ENCODE data around the gene SLC25A6.
"Not testable (repeated sequence)": the region's sequence is repeated elsewhere in the genome, so short reads cannot be mapped to it uniquely, and the experiment has no call there.

The SLC25A6 gene

GRCh38 chrX:1421433-1422134, 29.7 kb upstream of the SLC25A6 start:
- Histone ChIP-seq H3K4me1 (ENCODE audit: control insufficient read depth, insufficient read depth, low read length) (no peaks in the 10 kb centered on the region), H3K9ac (ENCODE audit: low read length) (no peak overlapping the region), H3K9me3 (ENCODE audit: control insufficient read depth, low read length) (no peaks in the 10 kb centered on the region), H3K27me3 (ENCODE audit: control insufficient read depth, insufficient read depth, low read length) (no peaks in the 10 kb centered on the region), H3K4me3 (ENCODE audit: low read length) (no peak overlapping the region), H3K36me3 (ENCODE audit: control insufficient read depth, insufficient read depth, low read length) (peaks cover 10% of the 10 kb centered on the region)

GRCh38 chrX:1420371-1420770, 28.5 kb upstream of the SLC25A6 start:
- no peaks in the 10 kb centered on the region for H3K27me3 ChIP-seq (ENCODE audit: control insufficient read depth, insufficient read depth, low read length)
- no peaks in the 10 kb centered on the region for H3K4me1 ChIP-seq (ENCODE audit: control insufficient read depth, insufficient read depth, low read length)
- no peaks in the 10 kb centered on the region for H3K9me3 ChIP-seq (ENCODE audit: control insufficient read depth, low read length)
- peaks cover 8% of the 10 kb centered on the region for H3K36me3 ChIP-seq (ENCODE audit: control insufficient read depth, insufficient read depth, low read length)
- no peak overlapping the region for H3K9ac ChIP-seq (ENCODE audit: low read length)
- no peak overlapping the region for H3K4me3 ChIP-seq (ENCODE audit: low read length)

- H3K9me3 ChIP-seq (ENCODE audit: control insufficient read depth, low read length), result no peaks in the 10 kb centered on the region
- peaks cover 6% of the 10 kb centered on the region for H3K36me3 ChIP-seq (ENCODE audit: control insufficient read depth, insufficient read depth, low read length)
- no peak overlapping the region for H3K9ac ChIP-seq (ENCODE audit: low read length)
- no peak overlapping the region for H3K4me3 ChIP-seq (ENCODE audit: low read length)
- H3K4me1 ChIP-seq (ENCODE audit: control insufficient read depth, insufficient read depth, low read length), result no peaks in the 10 kb centered on the region
- no peaks in the 10 kb centered on the region for H3K27me3 ChIP-seq (ENCODE audit: control insufficient read depth, insufficient read depth, low read length)
Observed at GRCh38 chrX:1419545-1420355, 27.8 kb upstream of the SLC25A6 start.

- H3K9ac ChIP-seq (ENCODE audit: low read length), result no peak overlapping the region
- H3K4me3 ChIP-seq (ENCODE audit: low read length), result no peak overlapping the region
- no peaks in the 10 kb centered on the region for H3K4me1 ChIP-seq (ENCODE audit: control insufficient read depth, insufficient read depth, low read length)
- no peaks in the 10 kb centered on the region for H3K27me3 ChIP-seq (ENCODE audit: control insufficient read depth, insufficient read depth, low read length)
- H3K9me3 ChIP-seq (ENCODE audit: control insufficient read depth, low read length), result no peaks in the 10 kb centered on the region
- peaks cover 6% of the 10 kb centered on the region for H3K36me3 ChIP-seq (ENCODE audit: control insufficient read depth, insufficient read depth, low read length)
Observed at GRCh38 chrX:1418901-1419544, 27.1 kb upstream of the SLC25A6 start.

- H3K4me3 ChIP-seq (ENCODE audit: low read length), result no peak overlapping the region
- no peaks in the 10 kb centered on the region for H3K9me3 ChIP-seq (ENCODE audit: control insufficient read depth, low read length)
- no peaks in the 10 kb centered on the region for H3K4me1 ChIP-seq (ENCODE audit: control insufficient read depth, insufficient read depth, low read length)
- no peaks in the 10 kb centered on the region for H3K27me3 ChIP-seq (ENCODE audit: control insufficient read depth, insufficient read depth, low read length)
- peaks cover 6% of the 10 kb centered on the region for H3K36me3 ChIP-seq (ENCODE audit: control insufficient read depth, insufficient read depth, low read length)
- H3K9ac ChIP-seq (ENCODE audit: low read length), result no peak overlapping the region
Observed at GRCh38 chrX:1417921-1418771, 26.2 kb upstream of the SLC25A6 start.

- Histone ChIP-seq H3K36me3 (ENCODE audit: control insufficient read depth, insufficient read depth, low read length) (peaks cover 6% of the 10 kb centered on the region), H3K4me3 (ENCODE audit: low read length) (no peak overlapping the region), H3K4me1 (ENCODE audit: control insufficient read depth, insufficient read depth, low read length) (no peaks in the 10 kb centered on the region), H3K27me3 (ENCODE audit: control insufficient read depth, insufficient read depth, low read length) (no peaks in the 10 kb centered on the region), H3K9me3 (ENCODE audit: control insufficient read depth, low read length) (no peaks in the 10 kb centered on the region), H3K9ac (ENCODE audit: low read length) (no peak overlapping the region)
Observed at GRCh38 chrX:1416965-1417760, 25.2 kb upstream of the SLC25A6 start.

- Histone ChIP-seq H3K27me3 (ENCODE audit: control insufficient read depth, insufficient read depth, low read length) (no peaks in the 10 kb centered on the region), H3K4me3 (ENCODE audit: low read length) (no peak overlapping the region), H3K4me1 (ENCODE audit: control insufficient read depth, insufficient read depth, low read length) (no peaks in the 10 kb centered on the region), H3K36me3 (ENCODE audit: control insufficient read depth, insufficient read depth, low read length) (peaks cover 6% of the 10 kb centered on the region), H3K9ac (ENCODE audit: low read length) (no peak overlapping the region), H3K9me3 (ENCODE audit: control insufficient read depth, low read length) (no peaks in the 10 kb centered on the region)
Observed at GRCh38 chrX:1416327-1416784, 24.4 kb upstream of the SLC25A6 start.

- no peaks in the 10 kb centered on the region for H3K36me3 ChIP-seq (ENCODE audit: control insufficient read depth, insufficient read depth, low read length)
- H3K27me3 ChIP-seq (ENCODE audit: control insufficient read depth, insufficient read depth, low read length), result no peaks in the 10 kb centered on the region
- no peaks in the 10 kb centered on the region for H3K4me1 ChIP-seq (ENCODE audit: control insufficient read depth, insufficient read depth, low read length)
- H3K9me3 ChIP-seq (ENCODE audit: control insufficient read depth, low read length), result no peaks in the 10 kb centered on the region
- H3K9ac ChIP-seq (ENCODE audit: low read length), result no peak overlapping the region
- no peak overlapping the region for H3K4me3 ChIP-seq (ENCODE audit: low read length)
Observed at GRCh38 chrX:1412551-1413161, 20.7 kb upstream of the SLC25A6 start.

- Histone ChIP-seq H3K9ac (ENCODE audit: low read length) (no peak overlapping the region), H3K27me3 (ENCODE audit: control insufficient read depth, insufficient read depth, low read length) (no peaks in the 10 kb centered on the region), H3K4me1 (ENCODE audit: control insufficient read depth, insufficient read depth, low read length) (no peaks in the 10 kb centered on the region)
Observed at GRCh38 chrX:1411326-1411725, 19.4 kb upstream of the SLC25A6 start.

GRCh38 chrX:1407035-1407434, 15.1 kb upstream of the SLC25A6 start:
- no peaks in the 10 kb centered on the region for H3K27me3 ChIP-seq (ENCODE audit: control insufficient read depth, insufficient read depth, low read length)
- H3K9ac ChIP-seq (ENCODE audit: low read length), result no peak overlapping the region
- H3K4me3 ChIP-seq (ENCODE audit: low read length), result no peak overlapping the region
- no peaks in the 10 kb centered on the region for H3K9me3 ChIP-seq (ENCODE audit: control insufficient read depth, low read length)
- no peaks in the 10 kb centered on the region for H3K4me1 ChIP-seq (ENCODE audit: control insufficient read depth, insufficient read depth, low read length)
- peaks cover 19% of the 10 kb centered on the region for H3K36me3 ChIP-seq (ENCODE audit: control insufficient read depth, insufficient read depth, low read length)

More at GRCh38 chrX:1411326-1411725, 19.4 kb upstream of the SLC25A6 start:
- Histone ChIP-seq H3K4me3 (ENCODE audit: low read length) (no peak overlapping the region), H3K36me3 (ENCODE audit: control insufficient read depth, insufficient read depth, low read length) (peaks cover 5% of the 10 kb centered on the region), H3K9me3 (ENCODE audit: control insufficient read depth, low read length) (no peaks in the 10 kb centered on the region)

- H3K4me3 ChIP-seq (ENCODE audit: low read length); H3K9ac ChIP-seq (ENCODE audit: low read length); H3K9me3 ChIP-seq (ENCODE audit: control insufficient read depth, low read length); H3K4me1 ChIP-seq (ENCODE audit: control insufficient read depth, insufficient read depth, low read length); H3K27me3 ChIP-seq (ENCODE audit: control insufficient read depth, insufficient read depth, low read length): not testable (repeated sequence)
- peaks cover 19% of the 10 kb centered on the region for H3K36me3 ChIP-seq (ENCODE audit: control insufficient read depth, insufficient read depth, low read length)
Observed at GRCh38 chrX:1405769-1406168, 13.9 kb upstream of the SLC25A6 start.
